Right lobe of liver (tissue), 6 donors: ENCODE data around the gene UNC5C. TPM values are rescaled to one million over a fixed set of nuclear protein-coding genes. Genes with fewer than 3 reads are reported as not detected.

ENCODE experiments used
- ATAC-seq, 4 donors: fragments of 200-7000 bp; cut with Tn5 transposase; one replicate each; pipeline ENCODE4 v1.9.1; 2020; ENCODE audit warnings: mild to moderate bottlenecking in 4 of 4, moderate library complexity in 4 of 4
- DNase-seq, 3 donors: peaks; one replicate each; pipeline ENCODE4 v3.0.0-alpha.2; 2020
- H3K27ac ChIP-seq, 3 donors: fragments of 200-600 bp; one replicate each; pipeline ENCODE4 v1.8.0; 2022
- H3K27me3 ChIP-seq, 2 donors: fragments of 200-600 bp; one replicate each; pipeline ENCODE4 v1.8.0; 2022
- H3K36me3 ChIP-seq, 4 donors: fragments of 200-600 bp; sonication (generic) in 1 of 4; one replicate each; pipeline versions ENCODE4 v1.5.1 to v1.8.0; 2017 to 2022; ENCODE audit warnings: control low read depth in 1 of 4
- H3K4me1 ChIP-seq, 4 donors: fragments of 200-600 bp; sonication (generic) in 1 of 4; one replicate each; pipeline versions ENCODE4 v1.5.1 to v1.8.0; 2017 to 2022; ENCODE audit warnings: control low read depth in 1 of 4
- H3K4me3 ChIP-seq, 3 donors: fragments of 200-600 bp; one replicate each; pipeline ENCODE4 v1.8.0; 2022
- H3K9me3 ChIP-seq, 4 donors: fragments of 200-600 bp; sonication (generic) in 1 of 4; one replicate each; pipeline versions ENCODE4 v1.5.1 to v1.8.0; 2017 to 2022; ENCODE audit warnings: control low read depth in 1 of 4
- POLR2A ChIP-seq: fragments of 450-650 bp; IDR thresholded peaks from one replicate; pipeline ENCODE4 v1.6.1; 2017; ENCODE audit warnings: antibody characterized with exemption, mild to moderate bottlenecking
- WGBS: methylation state at CpG from one replicate; pipeline ENCODE4 v1.1.6; 2018; ENCODE audit warnings: low coverage, low lambda C conversion rate; ENCODE audit not compliant: insufficient coverage; ENCODE audit errors: missing lambda C conversion rate; 5-methylcytosine and 5-hydroxymethylcytosine counted together
- intact Hi-C, 2 donors: fragments of 100-400 bp; cut with DNase I; formaldehyde crosslinking; loops; one replicate each; pipeline versions ENCODE4 v1.11.2 to v1.14.1; 2022
- total RNA-seq, 6 experiments: library from RNA; depleted of rRNA in 2 of 6; stranded (reverse); fragments of >200 nt in 2 of 6; fragmentation: NEBNext Ultra II Directional in 3 of 6; extraction: Animal tissue kit (Norgen Biotek cat#: 25700) in 3 of 6; gene quantifications; one replicate each; pipeline versions ENCODE4 v1.1.0 to v1.2.4, GENCODE V29; 2016 to 2023
- TF ChIP-seq, protein P1 (sequence below), 4 donors: fragments of 200-600 bp in 3 of 4; fragments of 450-650 bp in 1 of 4; IDR thresholded peaks; one replicate each; pipeline versions ENCODE4 v1.5.1 to v1.8.0; 2016 to 2022; ENCODE audit warnings: antibody characterized with exemption in 4 of 4, mild to moderate bottlenecking in 2 of 4
- donor health status: DM: no; HTN: yes; CAD: no.
- donor health status: DM: no; HTN: no; CAD: no.
- donor health status: DM: no; HTN: no; CAD: no.
- donor health status: DM: no; HTN: yes; CAD: no.
- donor health status: DM: no; HTN: yes; CAD: no.

Gene UNC5C
- total RNA-seq, 6 experiments from 2014 or later, result 0.50 to 0.71 (median 0.63) TPM

DNA sequence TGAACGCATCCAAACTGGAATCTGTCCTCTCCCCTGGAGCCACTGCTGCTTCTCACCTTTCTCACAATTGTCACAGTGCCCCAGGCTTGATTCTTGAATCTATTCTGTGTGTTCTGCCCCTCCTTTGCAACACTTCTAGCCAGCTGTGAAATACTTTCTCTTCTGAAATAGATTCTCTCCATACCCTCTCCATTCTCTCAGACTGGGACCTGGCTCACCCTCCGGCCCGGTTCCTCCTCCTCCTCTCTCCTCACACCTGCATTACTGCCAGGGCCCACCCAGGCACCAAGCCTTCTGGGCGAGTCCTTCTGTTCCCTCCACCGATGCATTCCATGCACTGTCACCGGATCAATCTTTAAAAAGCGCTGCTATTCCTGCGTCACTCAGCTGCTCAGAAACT is 336.1 kb downstream of the UNC5C start:
- no peaks in the 10 kb centered on the region for H3K36me3 ChIP-seq
- ATAC-seq (peak in 1 of 4 donors; percentile 28), DNase-seq (no peak)
- intact Hi-C loops, result no loop called here
- TF ChIP-seq POLR2A, result no peak
- TF ChIP-seq, protein P1, sequence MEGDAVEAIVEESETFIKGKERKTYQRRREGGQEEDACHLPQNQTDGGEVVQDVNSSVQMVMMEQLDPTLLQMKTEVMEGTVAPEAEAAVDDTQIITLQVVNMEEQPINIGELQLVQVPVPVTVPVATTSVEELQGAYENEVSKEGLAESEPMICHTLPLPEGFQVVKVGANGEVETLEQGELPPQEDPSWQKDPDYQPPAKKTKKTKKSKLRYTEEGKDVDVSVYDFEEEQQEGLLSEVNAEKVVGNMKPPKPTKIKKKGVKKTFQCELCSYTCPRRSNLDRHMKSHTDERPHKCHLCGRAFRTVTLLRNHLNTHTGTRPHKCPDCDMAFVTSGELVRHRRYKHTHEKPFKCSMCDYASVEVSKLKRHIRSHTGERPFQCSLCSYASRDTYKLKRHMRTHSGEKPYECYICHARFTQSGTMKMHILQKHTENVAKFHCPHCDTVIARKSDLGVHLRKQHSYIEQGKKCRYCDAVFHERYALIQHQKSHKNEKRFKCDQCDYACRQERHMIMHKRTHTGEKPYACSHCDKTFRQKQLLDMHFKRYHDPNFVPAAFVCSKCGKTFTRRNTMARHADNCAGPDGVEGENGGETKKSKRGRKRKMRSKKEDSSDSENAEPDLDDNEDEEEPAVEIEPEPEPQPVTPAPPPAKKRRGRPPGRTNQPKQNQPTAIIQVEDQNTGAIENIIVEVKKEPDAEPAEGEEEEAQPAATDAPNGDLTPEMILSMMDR (IDR thresholded peaks at IDR 0.05), result no peak
- H3K9me3 ChIP-seq, result no peaks in the 10 kb centered on the region
- H3K4me1 ChIP-seq, result no peaks in the 10 kb centered on the region
- no peak overlapping the region for H3K27ac ChIP-seq
- H3K4me3 ChIP-seq, result no peak overlapping the region
- WGBS, result 47% methylated on average over 8 of the region's 8 CpGs
- no peaks in the 10 kb centered on the region for H3K27me3 ChIP-seq

- Histone ChIP-seq H3K9me3 (no peaks in the 10 kb centered on the region), H3K4me1 (no peaks in the 10 kb centered on the region), H3K27ac (no peak overlapping the region), H3K4me3 (no peak overlapping the region), H3K27me3 (no peaks in the 10 kb centered on the region), H3K36me3 (no peaks in the 10 kb centered on the region)
- ATAC-seq (no peak), DNase-seq (no peak)
- TF ChIP-seq, protein P1 (IDR thresholded peaks at IDR 0.05), result no peak
- TF ChIP-seq POLR2A, result no peak
- intact Hi-C loops, result no loop called here
- 11% methylated on average over 1 of the region's 1 CpG for WGBS
Measured at GRCh38 chr4:95209927-95210326, 338.8 kb downstream of the UNC5C start.

DNA sequence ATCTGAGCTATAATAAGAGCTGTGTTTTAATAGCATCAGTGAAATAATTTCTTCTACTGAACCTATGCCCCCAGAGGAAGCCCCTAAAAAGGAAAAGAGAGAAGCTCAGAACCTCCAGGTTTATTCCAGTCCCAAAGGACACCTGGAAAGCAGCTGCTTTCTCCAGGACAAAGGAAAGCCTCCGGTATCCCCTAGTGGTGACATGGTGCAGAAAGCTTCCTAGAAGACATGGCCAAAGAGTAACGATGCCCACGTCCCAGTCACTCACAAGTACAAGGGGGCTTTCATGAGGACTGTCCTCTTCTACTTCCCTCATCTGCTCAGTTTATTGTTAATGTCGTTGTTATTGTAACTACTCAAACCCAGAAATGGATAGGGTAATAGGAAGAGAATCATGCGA is 343.9 kb downstream of the UNC5C start:
- no peak overlapping the region for H3K4me3 ChIP-seq
- 45% methylated on average over 5 of the region's 5 CpGs for WGBS
- no peak overlapping the region for H3K27ac ChIP-seq
- intact Hi-C loops, result no loop called here
- H3K27me3 ChIP-seq, result no peaks in the 10 kb centered on the region
- TF ChIP-seq POLR2A, result no peak
- TF ChIP-seq, protein P1 (IDR thresholded peaks at IDR 0.05), result no peak
- H3K36me3 ChIP-seq, result no peaks in the 10 kb centered on the region
- no peak for DNase-seq
- no peaks in the 10 kb centered on the region for H3K4me1 ChIP-seq
- H3K9me3 ChIP-seq, result no peaks in the 10 kb centered on the region
- ATAC-seq, result no peak

DNA sequence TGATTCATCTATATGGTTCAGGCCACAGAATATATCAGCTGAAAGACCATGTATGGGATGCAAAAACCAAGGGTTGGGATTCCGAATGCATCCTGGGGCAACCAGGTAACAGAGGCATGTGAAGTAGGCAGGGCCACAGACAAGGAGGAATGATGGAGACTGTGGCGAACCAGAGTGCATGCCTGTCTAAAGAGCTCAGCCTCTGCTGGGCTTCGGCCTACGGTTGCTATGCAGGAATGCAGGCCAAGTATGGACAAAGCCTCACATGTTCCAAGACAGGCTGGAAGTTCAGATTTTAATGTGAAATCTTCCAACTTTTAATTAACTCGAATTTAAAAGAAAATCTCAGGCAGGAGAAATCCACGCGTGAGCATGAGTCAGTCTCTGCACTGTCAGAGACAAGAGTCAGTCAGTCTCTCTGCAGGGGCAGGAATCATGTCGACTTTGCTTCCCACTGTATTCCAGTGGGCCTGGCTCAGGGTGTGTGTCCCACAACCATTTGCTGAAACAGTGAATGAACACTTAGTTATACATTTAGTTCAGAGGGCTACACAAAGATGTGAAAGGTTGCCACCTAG is 344.4 kb downstream of the UNC5C start:
- DNase-seq, result no peak
- Histone ChIP-seq H3K27me3 (no peaks in the 10 kb centered on the region), H3K4me1 (no peaks in the 10 kb centered on the region), H3K36me3 (no peaks in the 10 kb centered on the region), H3K4me3 (no peak overlapping the region), H3K9me3 (no peaks in the 10 kb centered on the region), H3K27ac (no peak overlapping the region)
- 70% methylated on average over 7 of the region's 8 CpGs for WGBS
- intact Hi-C loops, result no loop called here
- ATAC-seq, result no peak
- TF ChIP-seq, protein P1 (IDR thresholded peaks at IDR 0.05), result no peak
- no peak for TF ChIP-seq POLR2A

DNA sequence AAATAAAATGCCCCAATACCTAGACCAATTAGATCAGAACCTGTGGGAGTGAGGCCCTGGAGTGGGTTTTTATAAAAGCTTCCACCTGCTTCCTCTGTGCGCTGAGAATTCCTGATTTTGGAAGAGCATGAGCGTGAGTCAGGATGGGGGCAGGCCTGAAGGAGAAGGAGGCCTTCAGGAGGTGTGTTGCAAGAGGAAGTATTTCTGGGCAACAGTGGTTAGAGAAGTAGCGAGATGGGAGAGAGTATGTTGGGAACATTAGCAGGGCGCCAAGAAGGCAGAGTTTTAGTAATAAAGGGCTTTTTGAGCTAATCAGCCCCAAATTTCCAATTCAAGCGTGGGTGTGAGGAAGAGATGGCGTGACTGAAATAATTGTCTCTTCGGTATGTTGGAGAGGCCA is 349.8 kb downstream of the UNC5C start:
- 69% methylated on average over 7 of the region's 7 CpGs for WGBS
- TF ChIP-seq POLR2A, result no peak
- TF ChIP-seq, protein P1 (IDR thresholded peaks at IDR 0.05), result no peak
- intact Hi-C loops, result no loop called here

More for the DNA sequence above, 349.8 kb downstream of the UNC5C start:
- ATAC-seq (no peak), DNase-seq (no peak)
- Histone ChIP-seq H3K27me3 (no peaks in the 10 kb centered on the region), H3K27ac (no peak overlapping the region), H3K9me3 (no peaks in the 10 kb centered on the region), H3K4me3 (no peak overlapping the region), H3K36me3 (no peaks in the 10 kb centered on the region), H3K4me1 (no peaks in the 10 kb centered on the region)
